Measurements from ENCODE around the gene UCHL3. TPM values are rescaled to one million over a fixed set of nuclear protein-coding genes. Genes with fewer than 3 reads are reported as not detected.

UCHL3 gene
- polyA plus RNA-seq, 1 donor = 27.3 TPM

DNA sequence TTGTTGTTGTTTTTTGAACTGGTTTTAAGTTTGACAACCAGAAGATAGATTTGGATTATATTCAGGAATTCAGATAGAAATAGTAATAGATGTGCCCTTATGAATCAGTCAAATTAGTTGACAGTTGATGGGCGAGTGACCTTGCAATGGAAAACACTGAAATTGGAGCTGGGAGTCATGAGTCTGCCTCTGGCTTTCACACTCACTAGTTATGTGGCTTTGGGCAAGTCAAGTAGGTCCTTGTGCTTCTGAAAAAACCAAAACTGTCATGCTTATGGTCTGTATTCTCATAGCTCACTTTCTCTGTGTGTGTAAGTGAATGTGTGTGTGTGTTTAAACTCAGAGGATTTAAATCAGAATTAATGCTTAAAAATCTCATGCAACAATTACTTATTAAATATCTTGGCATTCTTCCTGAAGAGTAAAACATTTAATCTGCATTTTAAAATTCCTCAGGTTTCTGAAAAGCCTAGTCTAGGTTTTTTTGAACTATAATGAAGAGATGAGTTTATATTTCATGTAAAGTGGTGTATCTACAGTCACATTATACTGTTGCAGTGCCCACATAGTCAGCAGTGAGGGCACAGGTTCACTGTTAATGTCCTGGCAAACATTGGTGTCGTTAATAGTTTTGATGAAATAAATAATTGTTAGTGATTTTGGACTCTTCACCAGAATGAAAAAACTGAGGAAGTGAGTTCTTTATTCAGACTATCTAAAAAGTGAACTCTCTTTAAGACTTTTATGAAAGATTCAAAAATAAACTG is 32.5 kb downstream of the UCHL3 start:
- peaks cover 7% of the 10 kb centered on the region for H3K9me3 ChIP-seq (ENCODE audit: control insufficient read depth, low read depth, low read length)
- H3K27ac ChIP-seq (ENCODE audit: low read length) = no peak overlapping the region
- H3K4me1 ChIP-seq (ENCODE audit: control insufficient read depth, insufficient read depth, low read length) = no peaks in the 10 kb centered on the region
- H3K36me3 ChIP-seq (ENCODE audit: control insufficient read depth, insufficient read depth, low read length) = peaks cover 7% of the 10 kb centered on the region
- no peak for DNase-seq
- H3K27me3 ChIP-seq (ENCODE audit: control insufficient read depth, insufficient read depth, low read length) = no peaks in the 10 kb centered on the region
- no CpG with 5 or more reads among the region's 2 CpGs for WGBS (ENCODE audit: insufficient coverage, low lambda C conversion rate)
- H3K4me3 ChIP-seq (ENCODE audit: low read length) = no peak overlapping the region

- H3K4me3 ChIP-seq (ENCODE audit: low read length) = no peak overlapping the region
- H3K27ac ChIP-seq (ENCODE audit: low read length) = no peak overlapping the region
- H3K4me1 ChIP-seq (ENCODE audit: control insufficient read depth, insufficient read depth, low read length) = no peaks in the 10 kb centered on the region
- peaks cover 7% of the 10 kb centered on the region for H3K9me3 ChIP-seq (ENCODE audit: control insufficient read depth, low read depth, low read length)
- H3K27me3 ChIP-seq (ENCODE audit: control insufficient read depth, insufficient read depth, low read length) = no peaks in the 10 kb centered on the region
- peaks cover 10% of the 10 kb centered on the region for H3K36me3 ChIP-seq (ENCODE audit: control insufficient read depth, insufficient read depth, low read length)
- DNase-seq = no peak
Observed at GRCh38 chr13:75583091-75583490, 33.5 kb downstream of the UCHL3 start.

- peaks cover 15% of the 10 kb centered on the region for H3K36me3 ChIP-seq (ENCODE audit: control insufficient read depth, insufficient read depth, low read length)
- no peaks in the 10 kb centered on the region for H3K4me1 ChIP-seq (ENCODE audit: control insufficient read depth, insufficient read depth, low read length)
- H3K4me3 ChIP-seq (ENCODE audit: low read length) = no peak overlapping the region
Observed at GRCh38 chr13:75585153-75585552, 35.6 kb downstream of the UCHL3 start.

DNA sequence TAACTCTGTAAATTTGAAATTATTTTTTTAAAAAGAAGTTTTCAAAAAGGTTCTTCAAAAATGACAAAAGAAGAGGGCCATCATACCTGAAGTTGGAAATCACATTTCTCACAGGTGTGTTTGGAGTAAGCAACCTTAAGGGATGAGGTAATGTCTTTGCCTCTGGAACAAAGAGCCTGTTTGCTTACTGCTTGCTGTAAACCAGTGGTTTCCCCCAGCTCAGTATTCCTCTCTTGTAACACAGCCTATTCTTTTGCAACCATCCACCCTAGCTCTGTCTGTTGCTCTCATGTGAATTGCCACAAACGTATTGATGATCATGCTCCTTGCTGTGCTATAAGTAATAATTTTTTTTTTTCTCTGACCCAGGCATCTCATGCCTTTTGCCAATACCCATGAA is 38.1 kb downstream of the UCHL3 start:
- no CpG with 5 or more reads among the region's 1 CpG for WGBS (ENCODE audit: insufficient coverage, low lambda C conversion rate)
- Histone ChIP-seq H3K4me3 (ENCODE audit: low read length) (no peak overlapping the region), H3K27ac (ENCODE audit: low read length) (no peak overlapping the region), H3K36me3 (ENCODE audit: control insufficient read depth, insufficient read depth, low read length) (peaks cover 12% of the 10 kb centered on the region), H3K4me1 (ENCODE audit: control insufficient read depth, insufficient read depth, low read length) (no peaks in the 10 kb centered on the region), H3K9me3 (ENCODE audit: control insufficient read depth, low read depth, low read length) (peaks cover 7% of the 10 kb centered on the region), H3K27me3 (ENCODE audit: control insufficient read depth, insufficient read depth, low read length) (no peaks in the 10 kb centered on the region)
- no peak for DNase-seq

More at GRCh38 chr13:75585153-75585552, 35.6 kb downstream of the UCHL3 start:
- Histone ChIP-seq H3K9me3 (ENCODE audit: control insufficient read depth, low read depth, low read length) (peaks cover 7% of the 10 kb centered on the region), H3K27me3 (ENCODE audit: control insufficient read depth, insufficient read depth, low read length) (no peaks in the 10 kb centered on the region), H3K27ac (ENCODE audit: low read length) (no peak overlapping the region)
- no peak for DNase-seq

DNA sequence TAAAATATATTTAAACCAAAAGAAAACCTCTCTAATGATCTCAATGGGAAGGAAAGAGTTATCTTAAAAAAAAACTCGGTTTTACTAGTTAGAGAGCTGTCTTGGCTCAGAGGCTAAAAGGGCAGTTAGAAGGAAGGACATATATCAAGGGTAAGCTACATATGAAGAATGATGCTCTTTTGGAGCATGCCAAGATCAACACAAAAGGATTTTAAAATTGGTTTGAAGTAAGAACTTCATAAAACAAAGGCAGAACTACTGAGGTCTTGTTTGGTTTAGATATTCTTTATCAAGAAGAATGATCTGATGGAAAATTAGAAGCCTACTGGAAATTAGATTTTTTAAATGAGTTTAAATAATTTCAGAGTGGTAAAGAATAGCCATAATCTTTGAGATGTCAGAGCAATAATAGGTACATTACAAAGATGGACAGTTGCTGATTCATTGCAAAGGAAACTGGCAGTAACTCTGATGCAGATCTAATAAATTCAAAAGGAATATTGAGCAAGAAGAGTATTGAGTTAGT is 47.1 kb downstream of the UCHL3 start:
- Histone ChIP-seq H3K36me3 (ENCODE audit: control insufficient read depth, insufficient read depth, low read length) (peaks cover 3% of the 10 kb centered on the region), H3K4me1 (ENCODE audit: control insufficient read depth, insufficient read depth, low read length) (no peaks in the 10 kb centered on the region), H3K27me3 (ENCODE audit: control insufficient read depth, insufficient read depth, low read length) (no peaks in the 10 kb centered on the region), H3K27ac (ENCODE audit: low read length) (no peak overlapping the region), H3K4me3 (ENCODE audit: low read length) (no peak overlapping the region), H3K9me3 (ENCODE audit: control insufficient read depth, low read depth, low read length) (no peaks in the 10 kb centered on the region)
- DNase-seq = no peak
- 86% methylated on average over 1 of the region's 1 CpG for WGBS (ENCODE audit: insufficient coverage, low lambda C conversion rate)

DNA sequence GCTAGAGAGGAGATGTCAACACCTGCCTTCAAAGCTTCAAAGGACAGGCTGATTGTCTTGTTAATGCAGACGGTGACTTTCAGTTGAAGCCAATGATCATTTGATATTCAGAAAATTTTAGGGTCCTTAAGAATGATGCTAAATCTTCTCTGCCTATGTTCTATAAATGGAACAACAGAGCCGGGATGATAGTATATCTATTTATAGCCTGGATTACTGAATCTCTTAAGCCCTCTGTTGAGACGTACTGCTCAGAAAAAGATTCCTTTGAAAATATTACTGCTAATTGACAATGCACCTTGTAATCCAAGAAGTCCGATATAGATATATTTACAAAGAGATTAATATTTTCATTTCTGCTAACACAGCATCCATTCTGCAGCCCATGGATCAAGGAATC is 50.8 kb downstream of the UCHL3 start:
- no peak for DNase-seq
- no peak overlapping the region for H3K27ac ChIP-seq (ENCODE audit: low read length)
- peaks cover 5% of the 10 kb centered on the region for H3K36me3 ChIP-seq (ENCODE audit: control insufficient read depth, insufficient read depth, low read length)
- H3K4me3 ChIP-seq (ENCODE audit: low read length) = no peak overlapping the region
- H3K9me3 ChIP-seq (ENCODE audit: control insufficient read depth, low read depth, low read length) = no peaks in the 10 kb centered on the region
- 100% methylated on average over 1 of the region's 4 CpGs for WGBS (ENCODE audit: insufficient coverage, low lambda C conversion rate)
- no peaks in the 10 kb centered on the region for H3K4me1 ChIP-seq (ENCODE audit: control insufficient read depth, insufficient read depth, low read length)
- H3K27me3 ChIP-seq (ENCODE audit: control insufficient read depth, insufficient read depth, low read length) = no peaks in the 10 kb centered on the region

- peak in 1 of 2 donors; percentile 6 for DNase-seq
- no CpG with 5 or more reads among the region's 2 CpGs for whole genome bisulfite sequencing (ENCODE audit: insufficient coverage, low lambda C conversion rate)
- Histone ChIP-seq H3K9me3 (ENCODE audit: control insufficient read depth, low read depth, low read length) (no peaks in the 10 kb centered on the region), H3K4me3 (ENCODE audit: low read length) (no peak overlapping the region), H3K27me3 (ENCODE audit: control insufficient read depth, insufficient read depth, low read length) (no peaks in the 10 kb centered on the region), H3K4me1 (ENCODE audit: control insufficient read depth, insufficient read depth, low read length) (no peaks in the 10 kb centered on the region), H3K36me3 (ENCODE audit: control insufficient read depth, insufficient read depth, low read length) (peaks cover 5% of the 10 kb centered on the region), H3K27ac (ENCODE audit: low read length) (no peak overlapping the region)
Observed at GRCh38 chr13:75603038-75603437, 53.4 kb downstream of the UCHL3 start.

DNA sequence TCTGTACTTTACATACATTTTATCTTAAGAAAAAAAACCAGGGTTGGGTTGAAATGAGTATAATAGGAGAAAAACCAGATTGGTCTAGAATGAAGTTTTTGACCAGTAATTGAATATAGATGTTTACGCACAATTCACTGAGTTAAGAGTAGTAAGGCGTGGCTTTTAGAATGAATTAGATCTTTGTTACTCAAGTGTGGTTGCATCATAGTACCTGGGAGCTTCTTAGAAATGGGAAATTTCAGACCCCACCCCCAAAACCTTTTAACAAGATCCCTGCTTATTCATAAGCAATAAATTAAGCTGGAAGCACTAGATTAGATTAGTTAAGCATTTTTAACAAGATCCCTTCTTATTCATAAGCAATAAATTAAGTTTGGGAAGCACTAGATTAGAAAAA is 57.9 kb downstream of the UCHL3 start:
- H3K27ac ChIP-seq (ENCODE audit: low read length) = no peak overlapping the region
- DNase-seq = peak in 1 of 2 donors; percentile 15
- H3K9me3 ChIP-seq (ENCODE audit: control insufficient read depth, low read depth, low read length) = no peaks in the 10 kb centered on the region
- WGBS (ENCODE audit: insufficient coverage, low lambda C conversion rate) = no CpG with 5 or more reads among the region's 2 CpGs
- no peak overlapping the region for H3K4me3 ChIP-seq (ENCODE audit: low read length)
- H3K36me3 ChIP-seq (ENCODE audit: control insufficient read depth, insufficient read depth, low read length) = peaks cover 2% of the 10 kb centered on the region
- no peaks in the 10 kb centered on the region for H3K27me3 ChIP-seq (ENCODE audit: control insufficient read depth, insufficient read depth, low read length)
- no peaks in the 10 kb centered on the region for H3K4me1 ChIP-seq (ENCODE audit: control insufficient read depth, insufficient read depth, low read length)

DNA sequence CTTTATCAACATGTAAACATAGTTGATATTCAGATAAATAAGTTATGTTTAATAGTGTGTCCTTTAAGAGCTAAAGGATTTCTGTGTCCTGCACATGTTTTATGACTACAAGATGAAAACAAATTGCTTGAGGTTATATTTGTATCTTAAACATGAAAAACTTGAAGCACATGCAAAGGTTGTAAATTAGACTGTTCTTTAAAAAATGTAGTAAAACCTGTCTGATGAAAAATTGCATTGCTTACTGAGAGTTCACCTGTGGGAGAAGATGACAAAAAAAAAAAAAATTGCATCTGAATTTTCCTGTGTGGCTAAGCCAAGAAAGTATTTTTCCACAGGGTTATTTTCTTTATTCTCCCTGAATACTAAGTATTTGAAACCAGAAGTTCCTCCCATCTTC is 60.9 kb downstream of the UCHL3 start:
- DNase-seq = no peak
- H3K4me3 ChIP-seq (ENCODE audit: low read length) = no peak overlapping the region
- no peaks in the 10 kb centered on the region for H3K27me3 ChIP-seq (ENCODE audit: control insufficient read depth, insufficient read depth, low read length)
- H3K36me3 ChIP-seq (ENCODE audit: control insufficient read depth, insufficient read depth, low read length) = no peaks in the 10 kb centered on the region
- no peaks in the 10 kb centered on the region for H3K9me3 ChIP-seq (ENCODE audit: control insufficient read depth, low read depth, low read length)
- no peaks in the 10 kb centered on the region for H3K4me1 ChIP-seq (ENCODE audit: control insufficient read depth, insufficient read depth, low read length)
- no peak overlapping the region for H3K27ac ChIP-seq (ENCODE audit: low read length)

GRCh38 chr13:75612354-75612753 is 62.8 kb downstream of the UCHL3 start:
- Histone ChIP-seq H3K9me3 (ENCODE audit: control insufficient read depth, low read depth, low read length) (no peaks in the 10 kb centered on the region), H3K27ac (ENCODE audit: low read length) (no peak overlapping the region), H3K4me1 (ENCODE audit: control insufficient read depth, insufficient read depth, low read length) (no peaks in the 10 kb centered on the region), H3K4me3 (ENCODE audit: low read length) (no peak overlapping the region), H3K27me3 (ENCODE audit: control insufficient read depth, insufficient read depth, low read length) (no peaks in the 10 kb centered on the region), H3K36me3 (ENCODE audit: control insufficient read depth, insufficient read depth, low read length) (no peaks in the 10 kb centered on the region)
- no peak for DNase-seq
- WGBS (ENCODE audit: insufficient coverage, low lambda C conversion rate) = 69% methylated on average over 2 of the region's 2 CpGs

GRCh38 chr13:75617230-75617629 is 67.6 kb downstream of the UCHL3 start:
- no peaks in the 10 kb centered on the region for H3K4me1 ChIP-seq (ENCODE audit: control insufficient read depth, insufficient read depth, low read length)
- no CpG with 5 or more reads among the region's 1 CpG for WGBS (ENCODE audit: insufficient coverage, low lambda C conversion rate)
- H3K27me3 ChIP-seq (ENCODE audit: control insufficient read depth, insufficient read depth, low read length) = no peaks in the 10 kb centered on the region
- H3K4me3 ChIP-seq (ENCODE audit: low read length) = no peak overlapping the region
- H3K36me3 ChIP-seq (ENCODE audit: control insufficient read depth, insufficient read depth, low read length) = no peaks in the 10 kb centered on the region
- no peak overlapping the region for H3K27ac ChIP-seq (ENCODE audit: low read length)
- no peaks in the 10 kb centered on the region for H3K9me3 ChIP-seq (ENCODE audit: control insufficient read depth, low read depth, low read length)
- no peak for DNase-seq

Data from large intestine (tissue), 3 donors.